MM.1S (cell line): Measurements from ENCODE around the gene ZDHHC22.

ENCODE experiments used
- CTCF ChIP-seq: fragments of 300-600 bp; sonication (generic); IDR thresholded peaks from 2 replicates; pipeline ENCODE4 v1.5.1; 2016; ENCODE audit warnings: antibody characterized with exemption, low read length, mixed read lengths
- EZH2 ChIP-seq: fragments of 300-600 bp; sonication (generic); optimal IDR thresholded peaks from 2 replicates; pipeline ENCODE3; 2017; ENCODE audit warnings: low read depth, mild to moderate bottlenecking, antibody characterized with exemption, low read length, mixed read lengths
- EZH2phosphoT487 ChIP-seq: fragments of 300-600 bp; sonication (generic); IDR thresholded peaks from 2 replicates; pipeline ENCODE4 v1.6.1; 2018; ENCODE audit warnings: antibody characterized with exemption, low read length

- no peak for TF ChIP-seq CTCF
- no peak for TF ChIP-seq EZH2phosphoT487
- no peak for TF ChIP-seq EZH2
Measured at GRCh38 chr14:77172916-77173315, 31.3 kb upstream of the ZDHHC22 start.
